Coronary artery (tissue), 2 donors: Measurements from ENCODE around the gene INHA.

ENCODE experiments used
- DNase-seq: peaks from one replicate; pipeline ENCODE4 v3.0.0-alpha.2; 2017; ENCODE audit warnings: low spot score
- H3K27ac ChIP-seq, 2 donors: fragments of 200-600 bp; sonication (generic); one replicate each; pipeline ENCODE4 v1.5.1; 2016 to 2019
- H3K4me3 ChIP-seq: fragments of 200-600 bp; sonication (generic); 2 replicates; pipeline ENCODE4 v1.5.1; 2016; ENCODE audit warnings: mild to moderate bottlenecking, moderate library complexity
- CTCF ChIP-seq: fragments of 200-600 bp; sonication (generic); IDR thresholded peaks from one replicate; pipeline ENCODE4 v1.5.1; 2019; ENCODE audit warnings: antibody characterized with exemption

The INHA gene

GRCh38 chr2:219607931-219608330 is 35.8 kb downstream of the INHA start:
- Histone ChIP-seq H3K4me3 (no peak overlapping the region), H3K27ac (no peak overlapping the region)
- TF ChIP-seq CTCF, result no peak
- no peak for DNase-seq

DNA sequence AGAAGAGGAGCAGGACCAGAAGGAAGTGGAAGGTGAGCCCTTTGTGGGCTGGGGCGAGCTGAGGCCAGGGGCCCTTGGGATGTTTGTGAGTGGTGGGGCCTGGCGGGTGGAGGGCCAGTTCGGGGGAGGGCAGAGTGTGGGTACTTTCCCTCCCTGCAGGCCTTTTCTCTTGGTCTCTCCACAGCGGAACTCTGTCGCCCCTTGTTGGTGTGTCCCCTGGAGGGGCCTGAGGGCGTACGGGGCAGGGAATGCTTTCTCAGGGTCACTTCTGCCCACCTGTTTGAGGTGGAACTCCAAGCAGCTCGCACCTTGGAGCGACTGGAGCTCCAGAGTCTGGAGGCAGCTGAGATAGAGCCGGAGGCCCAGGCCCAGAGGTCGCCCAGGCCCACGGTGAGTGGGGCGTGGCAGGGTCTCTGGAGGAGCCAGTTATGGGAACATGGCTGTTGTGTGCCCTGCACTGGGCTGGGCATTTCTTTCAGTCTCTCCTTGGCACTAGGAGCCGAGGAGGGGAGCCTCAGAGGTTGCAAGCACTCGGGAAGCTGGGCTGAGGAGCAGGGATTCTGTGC is 36.4 kb downstream of the INHA start:
- Histone ChIP-seq H3K27ac (peak overlapping the region in 1 of 2 donors; percentile 36), H3K4me3 (no peak overlapping the region)
- no peak for TF ChIP-seq CTCF
- DNase-seq, result no peak

- no peak for TF ChIP-seq CTCF
- Histone ChIP-seq H3K4me3 (no peak overlapping the region), H3K27ac (peak overlapping the region in 1 of 2 donors; percentile 36)
- no peak for DNase-seq
Measured at GRCh38 chr2:219609149-219609750, 37.1 kb downstream of the INHA start.

DNA sequence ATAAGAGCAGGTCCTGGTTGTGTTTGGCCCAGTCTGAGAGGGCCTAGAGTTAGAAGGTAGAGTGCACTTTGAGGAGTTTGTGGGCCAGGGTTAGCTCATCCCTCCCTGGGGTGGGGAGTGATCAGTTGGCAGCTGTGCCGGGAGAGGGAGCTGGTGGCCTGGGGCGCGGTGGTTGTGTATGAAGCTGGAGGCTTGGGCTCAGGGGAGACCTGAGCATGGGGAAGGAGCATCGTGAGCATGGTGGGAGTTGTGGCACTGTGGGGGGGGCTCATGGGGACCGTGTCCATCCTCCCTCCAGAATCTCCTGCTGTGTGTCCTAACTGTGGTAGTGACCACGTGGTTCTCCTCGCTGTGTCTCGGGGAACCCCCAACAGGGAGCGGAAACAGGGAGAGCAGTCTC is 39.2 kb downstream of the INHA start:
- no peak for DNase-seq
- no peak overlapping the region for H3K27ac ChIP-seq
- no peak overlapping the region for H3K4me3 ChIP-seq
- no peak for TF ChIP-seq CTCF

- Histone ChIP-seq H3K4me3 (no peak overlapping the region), H3K27ac (no peak overlapping the region)
- DNase-seq, result no peak
- TF ChIP-seq CTCF, result no peak
Measured at GRCh38 chr2:219611866-219612576, 39.9 kb downstream of the INHA start.

DNA sequence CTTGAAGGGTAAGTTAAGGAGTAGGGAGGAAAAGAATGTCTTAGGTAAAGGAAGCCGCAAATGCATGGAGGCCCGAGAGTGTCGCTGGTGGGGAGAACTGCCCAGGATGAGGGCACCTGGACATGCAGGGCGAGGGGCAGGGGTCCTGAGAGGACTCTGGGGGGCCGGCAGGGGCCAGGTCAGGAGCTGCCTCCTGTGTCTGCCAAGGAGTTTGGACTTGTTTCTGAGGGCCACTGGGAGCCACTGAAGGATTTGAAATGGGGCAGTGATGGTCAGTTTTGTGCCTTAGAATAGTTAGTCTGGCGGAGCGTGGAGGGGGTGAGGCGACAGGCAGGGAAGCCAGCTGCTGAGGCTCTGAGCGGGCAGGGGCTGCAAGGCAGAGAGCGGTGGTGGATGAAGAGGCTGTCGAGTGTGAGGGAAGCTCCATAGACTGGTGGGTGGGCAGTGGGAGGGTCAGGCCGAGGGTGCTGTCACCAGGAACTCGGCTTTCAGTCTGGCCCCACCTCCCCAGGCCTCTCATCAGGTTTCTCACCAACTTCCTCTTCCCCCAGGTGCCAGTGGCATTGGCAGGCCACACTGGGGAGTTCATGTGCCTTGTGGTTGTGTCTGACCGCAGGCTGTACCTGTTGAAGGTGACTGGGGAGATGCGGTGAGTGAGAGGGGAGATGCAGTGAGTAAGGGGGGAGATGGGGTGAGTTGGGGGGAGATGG is 40.6 kb downstream of the INHA start:
- Histone ChIP-seq H3K4me3 (no peak overlapping the region), H3K27ac (no peak overlapping the region)
- no peak for TF ChIP-seq CTCF
- DNase-seq, result no peak
